ENCODE results near the gene SAC3D1. TPM values are rescaled to one million over a fixed set of nuclear protein-coding genes. Genes with fewer than 3 reads are reported as not detected.
A peak's percentile ranks its signal among the peaks of the same experiment; 100 is the strongest.

The SAC3D1 gene
- total RNA-seq, 2 donors from 2014 or later = 5.4 to 6.8 TPM

DNA sequence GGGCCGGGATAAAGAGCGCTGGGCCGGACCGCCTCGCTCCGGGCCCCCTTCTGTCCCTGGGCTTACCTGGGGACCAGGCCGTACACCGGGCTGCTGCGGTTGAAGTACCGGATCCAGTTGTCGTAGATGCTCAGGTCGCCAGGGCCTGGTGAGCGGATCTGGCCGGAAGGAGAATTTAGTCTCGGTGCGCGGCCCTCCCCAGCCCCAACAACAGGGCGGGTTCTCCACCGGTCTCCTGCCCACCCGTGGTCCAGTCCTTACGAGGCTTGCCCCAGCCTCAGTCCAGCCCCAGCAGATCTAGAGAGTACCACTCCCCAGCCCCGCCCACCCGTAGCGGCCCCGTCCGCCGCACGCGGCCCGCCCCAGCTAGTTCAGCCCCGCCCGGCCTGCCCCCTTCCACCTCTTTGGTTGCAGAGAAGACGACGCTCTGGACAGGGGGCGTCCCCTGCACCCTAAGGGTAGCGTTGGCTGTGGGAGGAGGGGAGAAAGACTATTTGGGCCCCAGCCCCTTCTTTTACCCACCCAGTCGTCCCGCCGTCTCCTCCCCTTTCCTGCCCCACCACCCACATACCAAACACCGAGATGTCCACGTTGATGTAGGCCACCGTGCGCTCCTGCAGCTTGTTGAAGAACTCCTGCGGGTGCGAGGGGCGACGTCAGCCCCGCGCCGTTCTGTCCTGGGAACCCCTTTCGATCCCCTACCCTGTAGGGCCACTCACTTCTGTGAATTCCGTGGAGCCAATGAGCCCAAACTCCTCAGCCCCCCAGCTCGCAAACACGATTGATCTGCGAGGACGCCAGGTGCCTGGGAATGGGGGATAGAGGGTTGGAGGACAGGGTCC lies 6.8 kb downstream of the SAC3D1 start:
- Histone ChIP-seq H3K27ac (peak overlapping the region in 1 of 2 donors; percentile 40), H3K27me3 (no peaks in the 10 kb centered on the region), H3K36me3 (no peaks in the 10 kb centered on the region), H3K9me3 (no peaks in the 10 kb centered on the region), H3K4me1 (peaks cover 0 to 32% of the 10 kb centered on the region in 2 donors), H3K4me3 (peak overlapping the region; percentile 42 to 60)
- peak; percentile 59 for DNase-seq (ENCODE audit: low spot score)
- TF ChIP-seq, protein P1, sequence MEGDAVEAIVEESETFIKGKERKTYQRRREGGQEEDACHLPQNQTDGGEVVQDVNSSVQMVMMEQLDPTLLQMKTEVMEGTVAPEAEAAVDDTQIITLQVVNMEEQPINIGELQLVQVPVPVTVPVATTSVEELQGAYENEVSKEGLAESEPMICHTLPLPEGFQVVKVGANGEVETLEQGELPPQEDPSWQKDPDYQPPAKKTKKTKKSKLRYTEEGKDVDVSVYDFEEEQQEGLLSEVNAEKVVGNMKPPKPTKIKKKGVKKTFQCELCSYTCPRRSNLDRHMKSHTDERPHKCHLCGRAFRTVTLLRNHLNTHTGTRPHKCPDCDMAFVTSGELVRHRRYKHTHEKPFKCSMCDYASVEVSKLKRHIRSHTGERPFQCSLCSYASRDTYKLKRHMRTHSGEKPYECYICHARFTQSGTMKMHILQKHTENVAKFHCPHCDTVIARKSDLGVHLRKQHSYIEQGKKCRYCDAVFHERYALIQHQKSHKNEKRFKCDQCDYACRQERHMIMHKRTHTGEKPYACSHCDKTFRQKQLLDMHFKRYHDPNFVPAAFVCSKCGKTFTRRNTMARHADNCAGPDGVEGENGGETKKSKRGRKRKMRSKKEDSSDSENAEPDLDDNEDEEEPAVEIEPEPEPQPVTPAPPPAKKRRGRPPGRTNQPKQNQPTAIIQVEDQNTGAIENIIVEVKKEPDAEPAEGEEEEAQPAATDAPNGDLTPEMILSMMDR (IDR thresholded peaks at IDR 0.05) = no peak

DNA sequence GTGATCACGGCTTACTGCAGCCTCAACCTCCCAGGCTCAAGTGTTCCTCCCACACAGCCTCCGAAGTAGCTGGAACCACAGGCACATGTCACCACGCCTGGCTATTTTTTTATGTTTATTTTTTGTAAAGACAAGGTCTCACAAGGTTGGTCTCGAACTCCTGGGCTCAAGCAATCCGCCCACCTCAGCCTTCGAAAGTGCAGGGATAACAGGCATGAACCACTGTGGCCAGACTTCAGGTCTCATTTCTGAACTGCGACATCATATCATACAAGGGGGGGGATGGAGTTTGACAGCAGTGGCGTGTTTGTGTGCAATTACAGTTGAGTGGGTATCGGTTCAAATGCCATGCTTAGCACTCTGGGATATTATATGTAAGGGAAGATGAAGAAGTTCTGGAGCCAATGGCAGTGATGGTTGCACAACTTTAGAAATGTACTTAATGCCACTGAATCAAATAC lies 10.4 kb downstream of the SAC3D1 start:
- DNase-seq (ENCODE audit: low spot score) = no peak
- Histone ChIP-seq H3K9me3 (no peaks in the 10 kb centered on the region), H3K4me3 (no peak overlapping the region), H3K27me3 (no peaks in the 10 kb centered on the region), H3K36me3 (no peaks in the 10 kb centered on the region), H3K4me1 (peaks cover 0 to 18% of the 10 kb centered on the region in 2 donors), H3K27ac (no peak overlapping the region)
- TF ChIP-seq, protein P1 (IDR thresholded peaks at IDR 0.05) = no peak

DNA sequence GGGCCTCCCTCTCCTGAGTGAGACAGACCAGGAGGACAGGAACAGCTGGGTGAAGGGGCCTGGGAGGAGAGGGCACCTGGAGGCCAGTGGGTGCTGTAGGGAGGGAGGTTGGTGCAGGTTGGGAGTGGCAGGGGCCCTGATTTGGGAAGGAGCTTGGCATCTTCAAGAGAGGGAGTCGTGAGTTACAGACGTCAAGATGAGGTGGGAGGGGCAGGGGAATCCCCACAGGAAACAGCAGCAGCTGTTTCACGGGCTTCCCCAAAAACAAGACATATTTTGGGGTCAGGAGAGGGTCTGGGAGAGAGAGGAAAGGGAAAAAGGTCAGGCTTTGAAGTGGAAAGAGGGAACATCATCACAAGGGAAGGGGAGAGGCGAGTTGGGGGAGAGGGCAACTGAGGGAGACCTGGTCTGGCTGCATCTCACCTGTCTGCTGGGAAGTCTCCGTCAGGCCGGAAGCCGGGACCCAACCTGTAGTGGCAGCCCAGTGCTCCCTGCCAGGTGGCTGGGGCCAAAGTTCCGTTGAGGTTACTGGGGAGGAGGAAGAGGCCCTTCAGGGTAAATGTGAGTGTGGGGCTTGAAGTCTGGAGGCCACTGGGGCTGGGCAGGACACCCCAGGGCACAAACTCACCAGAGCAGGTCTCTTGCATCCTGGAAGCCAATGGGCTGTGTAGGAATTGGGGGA lies 13.0 kb downstream of the SAC3D1 start:
- no peak overlapping the region for H3K27ac ChIP-seq
- no peak for DNase-seq (ENCODE audit: low spot score)
- TF ChIP-seq, protein P1 (IDR thresholded peaks at IDR 0.05) = no peak
- no peak overlapping the region for H3K4me3 ChIP-seq
- H3K4me1 ChIP-seq = no peaks in the 10 kb centered on the region
- no peaks in the 10 kb centered on the region for H3K27me3 ChIP-seq
- no peaks in the 10 kb centered on the region for H3K36me3 ChIP-seq
- H3K9me3 ChIP-seq = no peaks in the 10 kb centered on the region

DNA sequence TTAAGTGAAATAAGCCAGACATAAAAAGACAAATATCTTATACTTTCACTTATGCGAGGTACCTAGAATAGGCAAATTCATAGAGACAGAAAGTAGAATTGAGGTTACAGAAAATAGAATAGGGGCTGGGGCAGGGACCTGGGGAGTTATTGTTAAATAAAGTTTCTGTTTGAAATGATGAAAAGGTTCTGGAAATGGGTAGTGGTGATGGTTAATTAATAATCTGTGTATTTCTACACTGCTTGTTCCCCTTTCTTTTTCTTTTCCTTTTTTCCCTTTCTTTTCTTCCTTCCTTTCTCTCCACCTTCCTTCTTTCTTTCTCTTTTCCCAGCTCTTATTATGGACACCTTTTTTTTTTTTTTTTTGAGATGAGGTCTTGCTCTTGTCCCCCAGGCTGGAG lies 14.5 kb downstream of the SAC3D1 start:
- no peak for DNase-seq (ENCODE audit: low spot score)
- H3K27me3 ChIP-seq = no peaks in the 10 kb centered on the region
- no peak overlapping the region for H3K27ac ChIP-seq
- H3K4me3 ChIP-seq = no peak overlapping the region
- H3K4me1 ChIP-seq = no peaks in the 10 kb centered on the region
- no peaks in the 10 kb centered on the region for H3K9me3 ChIP-seq
- H3K36me3 ChIP-seq = no peaks in the 10 kb centered on the region
- TF ChIP-seq, protein P1 (IDR thresholded peaks at IDR 0.05) = no peak

DNA sequence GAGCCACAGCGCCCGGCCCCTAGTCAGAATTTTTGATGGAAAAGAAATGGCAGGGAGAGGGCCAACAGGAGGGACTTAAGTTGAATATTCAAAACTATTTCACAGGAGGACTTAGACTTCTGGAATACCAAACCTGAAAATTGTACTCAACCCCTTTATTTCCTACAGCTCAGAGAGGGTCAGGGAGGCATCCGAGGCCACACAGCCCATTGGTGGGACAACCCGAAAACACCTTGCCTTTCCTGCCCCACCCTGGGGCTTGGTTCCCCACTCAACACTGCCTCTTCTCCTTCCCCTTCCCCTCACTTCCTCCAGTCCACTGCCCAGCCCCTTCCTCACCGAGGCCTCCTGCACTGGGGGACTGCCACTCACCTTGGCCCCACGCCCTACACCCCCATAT lies 16.0 kb downstream of the SAC3D1 start:
- TF ChIP-seq, protein P1 (IDR thresholded peaks at IDR 0.05) = no peak
- DNase-seq (ENCODE audit: low spot score) = no peak
- H3K4me1 ChIP-seq = no peaks in the 10 kb centered on the region
- H3K27ac ChIP-seq = no peak overlapping the region
- H3K4me3 ChIP-seq = no peak overlapping the region
- H3K9me3 ChIP-seq = no peaks in the 10 kb centered on the region
- no peaks in the 10 kb centered on the region for H3K36me3 ChIP-seq
- H3K27me3 ChIP-seq = no peaks in the 10 kb centered on the region

Data from right atrium auricular region (tissue), 2 donors.